ENCODE results near the gene BRD9. TPM values are rescaled to one million over a fixed set of nuclear protein-coding genes. Genes with fewer than 3 reads are reported as not detected.
A peak's percentile ranks its signal among the peaks of the same experiment; 100 is the strongest.
"Not testable (repeated sequence)": the region's sequence is repeated elsewhere in the genome, so short reads cannot be mapped to it uniquely, and the experiment has no call there.

BRD9 gene
- total and polyA plus RNA-seq, 5 donors from 2014 or later: 9.7 to 139 (median 12.7) TPM

DNA sequence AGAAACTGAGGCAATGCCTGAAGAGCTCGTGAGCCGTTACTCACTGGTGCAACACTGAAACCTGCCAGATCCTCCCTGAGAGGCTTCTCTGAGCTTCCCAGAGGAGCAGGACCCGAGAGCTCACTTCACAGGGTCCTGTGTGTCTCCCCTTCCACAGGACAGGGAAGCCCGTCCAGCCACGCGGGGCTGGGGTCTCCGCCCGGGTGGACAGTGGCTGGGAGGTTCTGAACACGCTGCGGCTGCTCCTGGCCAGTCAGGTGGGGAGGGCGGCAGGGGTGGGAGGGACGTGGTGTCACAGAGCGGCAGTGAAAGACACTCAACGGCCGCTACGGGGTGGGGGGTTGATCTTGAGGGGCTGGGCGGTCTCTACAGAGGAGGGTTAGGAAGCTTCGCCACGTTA lies 41.5 kb downstream of the BRD9 start:
- no peak for DNase-seq
- no peaks in the 10 kb centered on the region for H3K36me3 ChIP-seq (ENCODE audit: control insufficient read depth, insufficient read depth, low read length)
- Mint-ChIP-seq H3K9me3 (peaks cover 0 to 2% (median 0%) of the 10 kb centered on the region in 7 donors), H3K36me3 (peaks cover 5% of the 10 kb centered on the region), H3K27ac (no peak overlapping the region), H3K4me3 (no peak overlapping the region), H3K27me3 (no peaks in the 10 kb centered on the region), H3K4me1 (peaks cover 0 to 7% (median 2%) of the 10 kb centered on the region in 4 donors)
- H3K27ac ChIP-seq (ENCODE audit: insufficient read depth, low read length, poor library complexity, severe bottlenecking): no peak overlapping the region
- H3K27me3 ChIP-seq (ENCODE audit: control insufficient read depth, insufficient read depth, low read length): no peaks in the 10 kb centered on the region
- no peak overlapping the region for H3K4me3 ChIP-seq (ENCODE audit: low read depth, low read length)
- no peaks in the 10 kb centered on the region for H3K4me1 ChIP-seq (ENCODE audit: control insufficient read depth, insufficient read depth, low read length, poor library complexity, severe bottlenecking)
- no peaks in the 10 kb centered on the region for H3K9me3 ChIP-seq (ENCODE audit: control insufficient read depth in 2 of 2, low read length in 2 of 2)
- no peak for ATAC-seq (ENCODE audit: low read depth in 2 of 2)

DNA sequence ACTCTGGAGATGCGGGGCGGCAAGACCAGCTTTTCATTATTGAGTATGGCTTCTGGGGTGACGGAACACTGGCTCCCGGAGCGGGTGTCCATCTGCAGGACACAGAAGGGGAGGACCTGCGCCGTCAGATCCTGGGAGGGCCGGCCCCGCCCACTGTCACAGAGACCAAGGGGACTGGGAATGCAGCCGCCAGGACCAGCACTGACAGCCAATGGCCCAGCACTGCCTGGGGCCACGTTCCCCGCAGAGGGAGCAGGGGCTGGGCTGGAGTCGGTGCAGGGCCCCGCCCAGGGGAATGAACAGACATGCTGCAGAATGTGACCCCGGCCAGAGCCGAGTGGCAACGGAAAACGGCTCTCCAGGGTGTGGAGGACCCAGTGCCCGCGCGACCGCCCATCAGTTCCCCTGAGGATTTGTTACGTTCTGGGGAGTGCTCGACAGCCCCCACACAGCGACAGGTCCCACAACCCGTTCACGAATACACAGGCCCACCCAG lies 42.0 kb downstream of the BRD9 start, which contains the start of gene ZDHHC11:
ZDHHC11 (minus strand) TSS at position 476 of the 496 bp plus-strand sequence; CDS start at position 92, 384 bp downstream.
- Mint-ChIP-seq H3K36me3 (peaks cover 5% of the 10 kb centered on the region), H3K27me3 (no peaks in the 10 kb centered on the region), H3K4me3 (no peak within 1 kb of the TSS), H3K9me3 (peaks cover 0 to 2% (median 0%) of the 10 kb centered on the region in 7 donors), H3K27ac (no peak within 1 kb of the TSS), H3K4me1 (peaks cover 0 to 7% (median 2%) of the 10 kb centered on the region in 4 donors)
- no peak within 1 kb of the TSS for H3K4me3 ChIP-seq (ENCODE audit: low read depth, low read length)
- H3K27me3 ChIP-seq (ENCODE audit: control insufficient read depth, insufficient read depth, low read length): no peaks in the 10 kb centered on the region
- H3K4me1 ChIP-seq (ENCODE audit: control insufficient read depth, insufficient read depth, low read length, poor library complexity, severe bottlenecking): no peaks in the 10 kb centered on the region
- ATAC-seq (ENCODE audit: low read depth in 2 of 2) (no peak), DNase-seq (no peak)
- no peak within 1 kb of the TSS for H3K27ac ChIP-seq (ENCODE audit: insufficient read depth, low read length, poor library complexity, severe bottlenecking)
- H3K9me3 ChIP-seq (ENCODE audit: control insufficient read depth in 2 of 2, low read length in 2 of 2): no peaks in the 10 kb centered on the region
- no peaks in the 10 kb centered on the region for H3K36me3 ChIP-seq (ENCODE audit: control insufficient read depth, insufficient read depth, low read length)

DNA sequence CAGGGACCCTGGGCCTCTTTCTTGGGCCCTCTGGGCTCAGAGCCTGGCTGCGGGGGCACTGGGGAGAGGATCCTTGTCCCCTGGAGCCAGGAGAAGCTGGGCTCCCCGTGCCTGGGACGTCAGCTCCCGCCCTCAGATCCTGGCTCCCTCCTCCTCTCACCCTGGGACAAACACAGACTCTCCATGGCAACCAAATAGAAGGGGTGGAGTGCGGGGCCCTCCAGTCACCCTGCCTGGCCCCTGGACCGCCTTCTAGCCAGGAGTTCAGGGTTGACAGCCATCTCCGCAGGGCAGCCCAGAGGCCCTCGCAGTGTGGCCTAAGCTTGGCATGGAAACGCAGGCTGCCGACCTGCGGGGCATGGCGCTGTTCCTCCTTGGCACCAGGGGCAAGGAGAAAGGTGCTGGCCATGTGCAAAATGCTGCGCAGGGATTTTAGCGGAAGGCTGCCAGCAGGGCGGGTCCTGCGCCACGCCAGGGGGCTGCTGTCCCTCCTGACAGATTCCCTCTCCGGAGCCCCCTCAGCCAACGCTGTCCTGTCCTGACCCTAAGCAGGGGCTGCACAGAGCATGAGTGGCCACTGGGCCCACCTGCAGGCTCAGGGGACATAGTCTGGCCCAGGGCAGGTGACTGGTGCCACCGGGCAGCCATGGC lies 42.8 kb downstream of the BRD9 start:
- Mint-ChIP-seq H3K9me3 (peaks cover 0 to 2% (median 0%) of the 10 kb centered on the region in 7 donors), H3K27ac (no peak overlapping the region), H3K36me3 (peaks cover 5% of the 10 kb centered on the region), H3K4me1 (peaks cover 0 to 7% (median 2%) of the 10 kb centered on the region in 4 donors), H3K4me3 (no peak overlapping the region), H3K27me3 (no peaks in the 10 kb centered on the region)
- Histone ChIP-seq H3K27ac (ENCODE audit: insufficient read depth, low read length, poor library complexity, severe bottlenecking) (no peak overlapping the region), H3K4me3 (ENCODE audit: low read depth, low read length) (no peak overlapping the region), H3K9me3 (ENCODE audit: control insufficient read depth in 2 of 2, low read length in 2 of 2) (no peaks in the 10 kb centered on the region), H3K27me3 (ENCODE audit: control insufficient read depth, insufficient read depth, low read length) (no peaks in the 10 kb centered on the region), H3K4me1 (ENCODE audit: control insufficient read depth, insufficient read depth, low read length, poor library complexity, severe bottlenecking) (no peaks in the 10 kb centered on the region), H3K36me3 (ENCODE audit: control insufficient read depth, insufficient read depth, low read length) (no peaks in the 10 kb centered on the region)
- DNase-seq: no peak
- no peak for ATAC-seq (ENCODE audit: low read depth in 2 of 2)

DNA sequence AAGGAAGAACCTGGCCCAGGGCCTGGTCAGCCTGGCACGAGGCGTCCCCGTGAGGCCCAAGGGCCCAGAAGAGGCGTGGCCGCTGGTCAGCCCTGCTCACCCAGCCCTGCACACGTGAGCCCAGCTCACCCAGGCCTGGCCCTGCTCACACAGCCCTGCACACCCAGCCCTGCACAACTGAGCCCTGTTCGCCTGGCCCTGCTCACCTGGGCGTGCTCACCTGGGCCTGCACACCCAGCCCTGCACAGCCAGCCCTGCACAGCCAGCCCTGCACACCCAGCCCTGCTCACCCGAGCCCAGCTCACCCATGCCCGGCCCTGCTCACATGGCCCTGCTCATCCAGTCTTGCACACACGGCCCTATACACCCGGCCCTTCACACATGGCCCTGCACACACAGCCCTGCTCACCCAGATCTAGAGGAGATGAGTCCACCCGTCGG lies 43.9 kb downstream of the BRD9 start:
- H3K4me3 Mint-ChIP-seq: no peak overlapping the region

DNA sequence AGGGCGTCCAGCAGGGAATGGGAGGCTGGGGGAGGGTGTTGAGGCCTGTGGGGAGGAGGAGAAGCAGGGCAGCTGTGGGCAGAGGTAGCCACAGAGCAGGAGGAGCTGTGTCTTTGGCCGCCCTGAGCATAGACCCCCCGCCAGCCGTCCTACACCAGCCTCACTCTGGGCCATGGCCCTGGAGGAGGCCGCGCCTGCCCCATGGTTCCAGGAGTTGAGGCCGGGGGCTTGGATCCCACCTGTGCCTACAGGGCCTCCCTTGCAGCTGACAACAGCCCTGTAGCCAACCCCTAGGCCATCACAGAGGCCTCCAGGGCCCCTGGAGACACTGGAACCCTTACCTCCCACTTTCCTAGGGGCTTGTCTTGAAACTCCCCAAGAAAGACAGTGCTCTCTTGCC lies 44.9 kb downstream of the BRD9 start:
- H3K9me3 Mint-ChIP-seq; ATAC-seq (ENCODE audit: low read depth in 2 of 2); H3K27ac Mint-ChIP-seq; H3K27me3 Mint-ChIP-seq; H3K4me3 ChIP-seq (ENCODE audit: low read depth, low read length); H3K4me1 Mint-ChIP-seq; H3K27me3 ChIP-seq (ENCODE audit: control insufficient read depth, insufficient read depth, low read length); H3K36me3 Mint-ChIP-seq; H3K9me3 ChIP-seq (ENCODE audit: control insufficient read depth in 2 of 2, low read length in 2 of 2); H3K4me3 Mint-ChIP-seq; H3K36me3 ChIP-seq (ENCODE audit: control insufficient read depth, insufficient read depth, low read length); H3K27ac ChIP-seq (ENCODE audit: insufficient read depth, low read length, poor library complexity, severe bottlenecking); H3K4me1 ChIP-seq (ENCODE audit: control insufficient read depth, insufficient read depth, low read length, poor library complexity, severe bottlenecking); DNase-seq: not testable (repeated sequence)

More for the DNA sequence above, 43.9 kb downstream of the BRD9 start:
- H3K27me3 ChIP-seq (ENCODE audit: control insufficient read depth, insufficient read depth, low read length): no peaks in the 10 kb centered on the region
- no peak for DNase-seq
- Mint-ChIP-seq H3K4me1 (peaks cover 0 to 7% (median 2%) of the 10 kb centered on the region in 4 donors), H3K36me3 (peaks cover 5% of the 10 kb centered on the region), H3K27me3 (no peaks in the 10 kb centered on the region), H3K27ac (no peak overlapping the region), H3K9me3 (no peaks in the 10 kb centered on the region)
- ATAC-seq (ENCODE audit: low read depth in 2 of 2): no peak
- no peak overlapping the region for H3K4me3 ChIP-seq (ENCODE audit: low read depth, low read length)
- H3K27ac ChIP-seq (ENCODE audit: insufficient read depth, low read length, poor library complexity, severe bottlenecking): no peak overlapping the region
- no peaks in the 10 kb centered on the region for H3K36me3 ChIP-seq (ENCODE audit: control insufficient read depth, insufficient read depth, low read length)
- no peaks in the 10 kb centered on the region for H3K9me3 ChIP-seq (ENCODE audit: control insufficient read depth in 2 of 2, low read length in 2 of 2)
- H3K4me1 ChIP-seq (ENCODE audit: control insufficient read depth, insufficient read depth, low read length, poor library complexity, severe bottlenecking): no peaks in the 10 kb centered on the region

DNA sequence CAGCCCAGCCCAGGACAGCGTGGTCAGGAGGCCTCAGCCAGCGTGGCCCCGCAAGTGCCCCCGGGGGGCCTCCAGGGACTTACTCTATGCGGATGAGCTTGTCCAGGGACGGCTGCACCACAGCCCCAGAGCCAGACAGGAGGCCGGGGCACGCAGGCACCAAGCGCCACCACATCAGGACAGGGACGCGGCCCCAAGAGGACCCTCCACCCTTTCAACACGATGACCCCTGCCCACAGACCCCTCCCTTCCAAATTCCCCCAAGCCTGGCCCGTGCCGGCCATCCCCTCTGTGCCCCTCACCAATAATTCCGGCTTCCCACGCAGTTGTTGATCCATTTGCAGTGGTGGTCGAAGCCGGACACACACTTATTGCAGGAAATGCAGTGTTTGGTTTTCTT lies 45.4 kb downstream of the BRD9 start:
- not testable (repeated sequence) for H3K36me3 ChIP-seq (ENCODE audit: control insufficient read depth, insufficient read depth, low read length); H3K4me3 Mint-ChIP-seq; ATAC-seq (ENCODE audit: low read depth in 2 of 2); H3K27ac ChIP-seq (ENCODE audit: insufficient read depth, low read length, poor library complexity, severe bottlenecking); H3K4me3 ChIP-seq (ENCODE audit: low read depth, low read length); H3K36me3 Mint-ChIP-seq; DNase-seq; H3K9me3 Mint-ChIP-seq; H3K27me3 ChIP-seq (ENCODE audit: control insufficient read depth, insufficient read depth, low read length); H3K4me1 ChIP-seq (ENCODE audit: control insufficient read depth, insufficient read depth, low read length, poor library complexity, severe bottlenecking); H3K27ac Mint-ChIP-seq; H3K4me1 Mint-ChIP-seq; H3K27me3 Mint-ChIP-seq; H3K9me3 ChIP-seq (ENCODE audit: control insufficient read depth in 2 of 2, low read length in 2 of 2)

DNA sequence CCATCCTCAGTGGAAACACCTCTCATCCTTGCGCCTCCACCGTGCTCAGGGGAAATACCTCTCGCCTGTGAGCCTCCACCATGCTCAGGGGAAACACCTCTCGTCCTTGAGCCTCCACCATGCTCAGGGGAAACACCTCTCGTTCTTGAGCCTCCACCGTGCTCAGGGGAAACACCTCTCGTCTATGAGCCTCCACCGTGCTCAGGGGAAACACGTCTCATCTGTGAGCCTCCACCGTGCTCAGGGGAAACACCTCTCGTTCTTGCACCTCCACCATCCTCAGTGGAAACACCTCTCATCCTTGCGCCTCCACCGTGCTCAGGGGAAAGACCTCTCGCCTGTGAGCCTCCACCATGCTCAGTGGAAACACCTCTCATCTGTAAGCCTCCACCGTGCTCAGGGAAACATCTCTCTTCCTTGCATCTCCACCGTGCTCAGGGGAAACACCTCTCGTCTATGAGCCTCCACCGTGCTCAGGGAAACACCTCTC lies 46.0 kb downstream of the BRD9 start:
- peak in 1 of 3 donors; percentile 26 for DNase-seq
- ATAC-seq (ENCODE audit: low read depth in 2 of 2): not testable (repeated sequence)

More for the DNA sequence above, 46.0 kb downstream of the BRD9 start:
- not testable (repeated sequence) for H3K27ac ChIP-seq (ENCODE audit: insufficient read depth, low read length, poor library complexity, severe bottlenecking); H3K27me3 ChIP-seq (ENCODE audit: control insufficient read depth, insufficient read depth, low read length); H3K36me3 Mint-ChIP-seq; H3K36me3 ChIP-seq (ENCODE audit: control insufficient read depth, insufficient read depth, low read length); H3K4me3 ChIP-seq (ENCODE audit: low read depth, low read length); H3K9me3 Mint-ChIP-seq; H3K4me1 ChIP-seq (ENCODE audit: control insufficient read depth, insufficient read depth, low read length, poor library complexity, severe bottlenecking); H3K27me3 Mint-ChIP-seq; H3K4me1 Mint-ChIP-seq; H3K4me3 Mint-ChIP-seq; H3K9me3 ChIP-seq (ENCODE audit: control insufficient read depth in 2 of 2, low read length in 2 of 2)
- H3K27ac Mint-ChIP-seq: peak overlapping the region in 1 of 3 donors; percentile 73
